Measurements from ENCODE around the gene SLC18A3. TPM values are rescaled to one million over a fixed set of nuclear protein-coding genes. Genes with fewer than 3 reads are reported as not detected.

SLC18A3 gene
- total and polyA plus RNA-seq, 2 experiments from 2014 or later: 0.16 TPM; not detected in 1

DNA sequence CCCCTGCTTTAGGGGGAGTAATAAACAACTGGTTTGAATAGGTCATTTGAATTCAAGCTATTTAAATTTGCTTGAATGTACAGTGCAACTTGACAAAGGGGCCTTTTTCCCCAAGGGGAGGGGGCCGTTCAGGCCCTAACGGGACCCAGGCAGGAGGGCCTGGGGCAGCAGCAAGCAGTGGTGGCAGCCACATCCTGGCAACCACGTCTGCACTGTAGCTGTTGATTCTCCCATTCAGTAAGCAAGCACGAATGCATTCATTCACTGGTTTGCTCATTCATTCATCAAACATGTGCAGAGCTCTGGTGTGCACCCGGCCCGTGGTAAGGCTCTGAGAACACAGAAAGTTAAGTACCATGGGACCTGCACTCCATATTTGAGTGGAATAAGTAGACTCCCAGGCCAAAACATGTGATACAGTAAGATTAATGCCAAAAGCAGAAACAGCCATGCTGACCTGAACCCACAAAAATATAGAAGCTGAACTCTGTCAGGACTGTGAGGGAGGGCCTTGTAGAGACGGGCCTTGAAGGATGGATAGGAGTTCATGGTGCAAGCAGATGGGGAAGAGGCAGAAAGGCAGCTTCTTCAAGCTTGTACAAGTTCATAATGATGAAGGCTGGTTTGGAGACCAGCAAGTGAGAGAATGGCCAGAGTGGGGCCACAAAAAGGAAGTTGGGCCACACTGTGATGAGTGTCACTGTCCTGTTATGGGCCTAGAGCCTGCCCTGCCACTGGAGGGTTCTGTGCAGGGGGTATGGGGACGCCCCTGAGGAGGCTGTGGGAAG, 40.0 kb downstream of the SLC18A3 start (continued):
- TF ChIP-seq CREB1 (CRISPR knock-in tag; IDR thresholded peaks at IDR 0.05; ENCODE audit: low read depth): no peak
- TF ChIP-seq JUNB (IDR thresholded peaks at IDR 0.05; ENCODE audit: unreplicated experiment): no peak
- no peak for TF ChIP-seq NANOG (IDR thresholded peaks at IDR 0.05; ENCODE audit: borderline replicate concordance)
- TF ChIP-seq, protein P1, sequence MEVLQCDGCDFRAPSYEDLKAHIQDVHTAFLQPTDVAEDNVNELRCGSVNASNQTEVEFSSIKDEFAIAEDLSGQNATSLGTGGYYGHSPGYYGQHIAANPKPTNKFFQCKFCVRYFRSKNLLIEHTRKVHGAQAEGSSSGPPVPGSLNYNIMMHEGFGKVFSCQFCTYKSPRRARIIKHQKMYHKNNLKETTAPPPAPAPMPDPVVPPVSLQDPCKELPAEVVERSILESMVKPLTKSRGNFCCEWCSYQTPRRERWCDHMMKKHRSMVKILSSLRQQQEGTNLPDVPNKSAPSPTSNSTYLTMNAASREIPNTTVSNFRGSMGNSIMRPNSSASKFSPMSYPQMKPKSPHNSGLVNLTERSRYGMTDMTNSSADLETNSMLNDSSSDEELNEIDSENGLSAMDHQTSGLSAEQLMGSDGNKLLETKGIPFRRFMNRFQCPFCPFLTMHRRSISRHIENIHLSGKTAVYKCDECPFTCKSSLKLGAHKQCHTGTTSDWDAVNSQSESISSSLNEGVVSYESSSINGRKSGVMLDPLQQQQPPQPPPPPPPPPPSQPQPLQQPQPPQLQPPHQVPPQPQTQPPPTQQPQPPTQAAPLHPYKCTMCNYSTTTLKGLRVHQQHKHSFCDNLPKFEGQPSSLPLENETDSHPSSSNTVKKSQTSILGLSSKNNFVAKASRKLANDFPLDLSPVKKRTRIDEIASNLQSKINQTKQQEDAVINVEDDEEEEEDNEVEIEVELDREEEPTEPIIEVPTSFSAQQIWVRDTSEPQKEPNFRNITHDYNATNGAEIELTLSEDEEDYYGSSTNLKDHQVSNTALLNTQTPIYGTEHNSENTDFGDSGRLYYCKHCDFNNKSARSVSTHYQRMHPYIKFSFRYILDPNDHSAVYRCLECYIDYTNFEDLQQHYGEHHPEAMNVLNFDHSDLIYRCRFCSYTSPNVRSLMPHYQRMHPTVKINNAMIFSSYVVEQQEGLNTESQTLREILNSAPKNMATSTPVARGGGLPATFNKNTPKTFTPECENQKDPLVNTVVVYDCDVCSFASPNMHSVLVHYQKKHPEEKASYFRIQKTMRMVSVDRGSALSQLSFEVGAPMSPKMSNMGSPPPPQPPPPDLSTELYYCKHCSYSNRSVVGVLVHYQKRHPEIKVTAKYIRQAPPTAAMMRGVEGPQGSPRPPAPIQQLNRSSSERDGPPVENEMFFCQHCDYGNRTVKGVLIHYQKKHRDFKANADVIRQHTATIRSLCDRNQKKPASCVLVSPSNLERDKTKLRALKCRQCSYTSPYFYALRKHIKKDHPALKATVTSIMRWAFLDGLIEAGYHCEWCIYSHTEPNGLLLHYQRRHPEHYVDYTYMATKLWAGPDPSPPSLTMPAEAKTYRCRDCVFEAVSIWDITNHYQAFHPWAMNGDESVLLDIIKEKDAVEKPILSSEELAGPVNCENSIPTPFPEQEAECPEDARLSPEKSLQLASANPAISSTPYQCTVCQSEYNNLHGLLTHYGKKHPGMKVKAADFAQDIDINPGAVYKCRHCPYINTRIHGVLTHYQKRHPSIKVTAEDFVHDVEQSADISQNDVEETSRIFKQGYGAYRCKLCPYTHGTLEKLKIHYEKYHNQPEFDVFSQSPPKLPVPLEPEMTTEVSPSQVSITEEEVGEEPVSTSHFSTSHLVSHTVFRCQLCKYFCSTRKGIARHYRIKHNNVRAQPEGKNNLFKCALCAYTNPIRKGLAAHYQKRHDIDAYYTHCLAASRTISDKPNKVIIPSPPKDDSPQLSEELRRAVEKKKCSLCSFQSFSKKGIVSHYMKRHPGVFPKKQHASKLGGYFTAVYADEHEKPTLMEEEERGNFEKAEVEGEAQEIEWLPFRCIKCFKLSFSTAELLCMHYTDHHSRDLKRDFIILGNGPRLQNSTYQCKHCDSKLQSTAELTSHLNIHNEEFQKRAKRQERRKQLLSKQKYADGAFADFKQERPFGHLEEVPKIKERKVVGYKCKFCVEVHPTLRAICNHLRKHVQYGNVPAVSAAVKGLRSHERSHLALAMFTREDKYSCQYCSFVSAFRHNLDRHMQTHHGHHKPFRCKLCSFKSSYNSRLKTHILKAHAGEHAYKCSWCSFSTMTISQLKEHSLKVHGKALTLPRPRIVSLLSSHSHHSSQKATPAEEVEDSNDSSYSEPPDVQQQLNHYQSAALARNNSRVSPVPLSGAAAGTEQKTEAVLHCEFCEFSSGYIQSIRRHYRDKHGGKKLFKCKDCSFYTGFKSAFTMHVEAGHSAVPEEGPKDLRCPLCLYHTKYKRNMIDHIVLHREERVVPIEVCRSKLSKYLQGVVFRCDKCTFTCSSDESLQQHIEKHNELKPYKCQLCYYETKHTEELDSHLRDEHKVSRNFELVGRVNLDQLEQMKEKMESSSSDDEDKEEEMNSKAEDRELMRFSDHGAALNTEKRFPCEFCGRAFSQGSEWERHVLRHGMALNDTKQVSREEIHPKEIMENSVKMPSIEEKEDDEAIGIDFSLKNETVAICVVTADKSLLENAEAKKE (CRISPR knock-in tag; IDR thresholded peaks at IDR 0.05): no peak
- TF ChIP-seq STAT1 (IDR thresholded peaks at IDR 0.05; ENCODE audit: unreplicated experiment): no peak
- no peak for TF ChIP-seq EZH2phosphoT487 (IDR thresholded peaks at IDR 0.05; ENCODE audit: unreplicated experiment)
- TF ChIP-seq EZH2 (IDR thresholded peaks at IDR 0.05; ENCODE audit: low read depth, unreplicated experiment): no peak
- TF ChIP-seq ZNF114 (CRISPR knock-in tag; IDR thresholded peaks at IDR 0.05): no peak

- Histone ChIP-seq H3K27me3 (ENCODE audit: insufficient read depth) (no peaks in the 10 kb centered on the region), H3K4me3 (no peak overlapping the region), H2AFZ (no peak overlapping the region), H3K27ac (ENCODE audit: low read depth) (no peak overlapping the region), H3K4me2 (no peak overlapping the region), H3F3A (replicated peaks; ENCODE audit: low read depth) (no peaks in the 10 kb centered on the region), H4K20me1 (replicated peaks; ENCODE audit: insufficient read depth) (no peaks in the 10 kb centered on the region), H3K36me3 (ENCODE audit: insufficient read depth) (no peaks in the 10 kb centered on the region), H3K4me1 (ENCODE audit: insufficient read depth) (peaks cover 5% of the 10 kb centered on the region; the same call in 1 of the 2 replicates), H3K9me2 (ENCODE audit: insufficient read depth) (no peaks in the 10 kb centered on the region), H3K79me2 (replicated peaks; ENCODE audit: insufficient read depth) (no peaks in the 10 kb centered on the region)
- no peak overlapping the region for H3K4me3 Mint-ChIP-seq
- no peak overlapping the region for H3K27ac Mint-ChIP-seq
- TF ChIP-seq EZH2 (IDR thresholded peaks at IDR 0.05; ENCODE audit: low read depth, unreplicated experiment) (no peak), ETS1 (IDR thresholded peaks at IDR 0.05) (no peak)
- peaks cover 12% of the 10 kb centered on the region for H3K27me3 Mint-ChIP-seq (ENCODE audit: insufficient read depth, low read depth, poor library complexity)
- no peaks in the 10 kb centered on the region for H3K36me3 Mint-ChIP-seq (ENCODE audit: low read depth)
- DNase-seq (ENCODE audit: low spot score): no peak
- no peak for ATAC-seq
- H3K4me1 Mint-ChIP-seq: peaks cover 16% of the 10 kb centered on the region
- H3K9me3 Mint-ChIP-seq: no peaks in the 10 kb centered on the region
Measured at GRCh38 chr10:49650724-49651034, 40.6 kb downstream of the SLC18A3 start.

Data from GM23338 (cell line).